Measurements from ENCODE around the gene PRICKLE2. TPM values are rescaled to one million over a fixed set of nuclear protein-coding genes. Genes with fewer than 3 reads are reported as not detected.

The PRICKLE2 gene
- total RNA-seq, 4 donors from 2014 or later = 71.8 to 99.9 (median 84.4) TPM

DNA sequence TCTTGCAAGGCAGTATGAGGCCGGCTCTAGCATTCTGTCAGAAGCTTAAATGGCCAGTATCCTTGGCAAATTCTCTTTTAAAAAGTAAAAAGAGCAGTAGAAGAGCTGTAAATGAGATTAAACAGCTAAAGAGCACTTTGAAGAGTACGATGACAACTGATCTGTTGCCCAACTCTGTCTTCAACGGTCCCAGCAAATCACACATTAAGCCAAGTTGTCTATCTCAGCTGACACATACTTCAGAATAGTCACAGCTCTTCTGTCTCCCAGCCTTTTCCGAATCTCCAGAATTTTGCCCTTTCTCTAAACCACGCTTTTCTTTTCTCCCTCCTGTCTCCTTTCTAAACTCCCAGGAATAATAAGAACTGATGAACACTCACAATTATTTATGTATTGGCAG lies 51.7 kb downstream of the PRICKLE2 start:
- Histone ChIP-seq H3K27ac (replicated peaks in 1 of 4) (no peak overlapping the region), H3K4me1 (peaks cover 0 to 37% (median 4%) of the 10 kb centered on the region in 4 donors), H3K4me3 (no peak overlapping the region), H3K27me3 (no peaks in the 10 kb centered on the region), H3K9me3 (no peaks in the 10 kb centered on the region), H3K36me3 (no peaks in the 10 kb centered on the region)
- no peak for DNase-seq (ENCODE audit: extremely low spot score)
- TF ChIP-seq POLR2A (IDR thresholded peaks at IDR 0.05; ENCODE audit: low read depth) (no peak), CTCF (IDR thresholded peaks at IDR 0.05) (no peak), POLR2AphosphoS5 (IDR thresholded peaks at IDR 0.05) (no peak), EP300 (IDR thresholded peaks at IDR 0.05) (no peak)
- WGBS = 81% methylated on average over 5 of the region's 5 CpGs
- intact Hi-C loops (cut with DNase I) = no loop called here

GRCh38 chr3:64170270-64170669 lies 55.0 kb downstream of the PRICKLE2 start:
- no peak for DNase-seq (ENCODE audit: extremely low spot score)
- H3K36me3 ChIP-seq = no peaks in the 10 kb centered on the region
- H3K4me3 ChIP-seq = no peak overlapping the region
- no peak overlapping the region for H3K27ac ChIP-seq (replicated peaks in 1 of 4)
- no peaks in the 10 kb centered on the region for H3K9me3 ChIP-seq
- intact Hi-C loops (cut with DNase I) = no loop called here
- 83% methylated on average over 5 of the region's 5 CpGs for WGBS
- no peaks in the 10 kb centered on the region for H3K27me3 ChIP-seq
- no peak for TF ChIP-seq POLR2A (IDR thresholded peaks at IDR 0.05; ENCODE audit: low read depth)
- no peak for TF ChIP-seq POLR2AphosphoS5 (IDR thresholded peaks at IDR 0.05)
- TF ChIP-seq EP300 (IDR thresholded peaks at IDR 0.05) = no peak
- no peak for TF ChIP-seq CTCF (IDR thresholded peaks at IDR 0.05)
- peaks cover 17 to 57% (median 27%) of the 10 kb centered on the region in 4 donors for H3K4me1 ChIP-seq

- Histone ChIP-seq H3K27ac (replicated peaks in 1 of 4) (peak overlapping the region; percentile 46 to 71 (median 50)), H3K9me3 (no peaks in the 10 kb centered on the region), H3K36me3 (no peaks in the 10 kb centered on the region), H3K27me3 (no peaks in the 10 kb centered on the region), H3K4me3 (no peak overlapping the region), H3K4me1 (peaks cover 19 to 73% (median 50%) of the 10 kb centered on the region in 4 donors)
- 76% methylated on average over 1 of the region's 1 CpG for WGBS
- no peak for DNase-seq (ENCODE audit: extremely low spot score)
- TF ChIP-seq POLR2A (IDR thresholded peaks at IDR 0.05; ENCODE audit: low read depth) = no peak
- TF ChIP-seq CTCF (IDR thresholded peaks at IDR 0.05) = no peak
- TF ChIP-seq EP300 (IDR thresholded peaks at IDR 0.05) = no peak
- TF ChIP-seq POLR2AphosphoS5 (IDR thresholded peaks at IDR 0.05) = no peak
- intact Hi-C loops (cut with DNase I) = loop anchor here (10.0 kb wide), 1 partner anchor 227 kb away; no protein-coding TSS in a partner anchor
These were observed 57.4 kb downstream of the PRICKLE2 start for GRCh38 chr3:64167868-64168267.

DNA sequence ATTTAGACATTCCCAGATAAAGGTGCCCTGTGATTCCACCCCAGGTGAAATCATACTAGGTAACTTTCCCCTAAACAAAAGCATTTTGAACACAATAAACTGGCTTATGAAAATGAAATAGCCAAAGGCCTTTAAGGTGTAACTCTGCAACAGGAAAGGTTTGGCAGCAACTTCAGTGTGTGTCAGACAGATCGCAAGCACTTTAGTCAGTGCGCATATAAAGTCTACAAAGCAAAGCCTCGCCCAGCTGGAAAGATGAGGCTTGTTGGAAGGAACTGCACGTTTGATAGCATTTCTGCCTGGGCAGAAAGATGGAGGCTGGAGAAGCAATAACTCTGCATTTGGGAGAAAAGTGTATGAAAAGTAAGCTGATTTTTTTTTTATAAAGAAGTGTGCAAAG lies 57.9 kb downstream of the PRICKLE2 start:
- no peaks in the 10 kb centered on the region for H3K27me3 ChIP-seq
- intact Hi-C loops (cut with DNase I) = loop anchor here (10.0 kb wide), 1 partner anchor 227 kb away; no protein-coding TSS in a partner anchor

DNA sequence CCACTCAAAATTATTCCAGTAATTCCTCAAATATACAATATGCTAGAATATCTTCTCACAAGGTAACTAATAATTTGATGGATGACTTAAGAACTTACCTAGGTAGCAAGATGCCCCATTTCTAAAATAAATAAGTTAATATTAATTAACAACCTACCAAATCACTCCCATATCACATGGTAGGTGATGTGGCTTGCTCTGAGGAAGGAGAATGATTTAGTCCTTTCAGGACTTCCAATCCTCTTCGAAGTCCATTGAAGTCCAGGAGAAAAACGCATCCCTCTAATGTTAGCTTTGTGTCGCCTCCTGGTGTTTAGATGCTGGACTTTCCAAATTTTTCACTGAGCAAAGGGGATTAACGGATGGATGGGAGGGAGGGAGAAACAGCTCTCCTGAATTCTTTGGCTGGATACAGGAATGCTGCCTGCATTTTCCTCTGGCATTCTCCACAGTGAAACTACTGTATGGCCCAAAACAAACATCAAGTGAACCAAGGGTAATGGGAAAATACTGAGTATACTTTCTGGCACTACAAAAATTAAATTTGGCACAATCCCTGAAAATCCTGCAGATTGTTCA lies 58.6 kb downstream of the PRICKLE2 start:
- Histone ChIP-seq H3K4me1 (peaks cover 24 to 80% (median 62%) of the 10 kb centered on the region in 4 donors), H3K9me3 (no peaks in the 10 kb centered on the region), H3K36me3 (no peaks in the 10 kb centered on the region), H3K27me3 (no peaks in the 10 kb centered on the region), H3K4me3 (no peak overlapping the region), H3K27ac (replicated peaks in 1 of 4) (peak overlapping the region; percentile 39 to 71 (median 50))
- WGBS = 57% methylated on average over 4 of the region's 4 CpGs
- DNase-seq (ENCODE audit: extremely low spot score) = no peak
- intact Hi-C loops (cut with DNase I) = loop anchor here (10.0 kb wide), 1 partner anchor 228 kb away; no protein-coding TSS in a partner anchor
- no peak for TF ChIP-seq POLR2AphosphoS5 (IDR thresholded peaks at IDR 0.05)
- TF ChIP-seq POLR2A (IDR thresholded peaks at IDR 0.05; ENCODE audit: low read depth) = no peak
- TF ChIP-seq CTCF (IDR thresholded peaks at IDR 0.05) = peak; percentile 35 to 49 (median 37)
- TF ChIP-seq EP300 (IDR thresholded peaks at IDR 0.05) = no peak

More for the DNA sequence above, 57.9 kb downstream of the PRICKLE2 start:
- WGBS = 30% methylated on average over 4 of the region's 4 CpGs
- Histone ChIP-seq H3K36me3 (no peaks in the 10 kb centered on the region), H3K4me3 (no peak overlapping the region), H3K4me1 (peaks cover 19 to 74% (median 55%) of the 10 kb centered on the region in 4 donors), H3K27ac (replicated peaks in 1 of 4) (peak overlapping the region; percentile 46 to 71 (median 50)), H3K9me3 (no peaks in the 10 kb centered on the region)
- no peak for DNase-seq (ENCODE audit: extremely low spot score)
- TF ChIP-seq POLR2A (IDR thresholded peaks at IDR 0.05; ENCODE audit: low read depth) (no peak), POLR2AphosphoS5 (IDR thresholded peaks at IDR 0.05) (peak in 1 of 2 donors; percentile 10)

Measured in esophagus muscularis mucosa (tissue), 4 donors.